Mesendoderm (in vitro differentiated cells): ENCODE data around the gene OR6B1.

ENCODE experiments used
- DNase-seq: peaks from one replicate; pipeline ENCODE4 v3.0.0; 2013
- H2AK5ac ChIP-seq: 2 replicates; pipeline ENCODE4 v1.6.1; 2013; ENCODE audit warnings: low read length, inconsistent platforms
- H2BK120ac ChIP-seq: 2 replicates; pipeline ENCODE4 v1.6.1; 2013; ENCODE audit warnings: low read depth, mild to moderate bottlenecking, low read length, moderate library complexity, mixed read lengths
- H2BK15ac ChIP-seq: replicated peaks from 2 replicates; pipeline ENCODE4 v1.6.1; 2013; ENCODE audit warnings: low read depth, mild to moderate bottlenecking, moderate library complexity
- H2BK5ac ChIP-seq: 2 replicates; pipeline ENCODE4 v1.6.1; 2013; ENCODE audit warnings: low read length, inconsistent platforms
- H3K18ac ChIP-seq: 2 replicates; pipeline ENCODE4 v1.6.1; 2013; ENCODE audit warnings: mild to moderate bottlenecking, low read length, mixed read lengths
- H3K23ac ChIP-seq: one replicate; pipeline ENCODE4 v1.6.1; 2013; ENCODE audit warnings: low read length
- H3K27ac ChIP-seq: 2 replicates; pipeline ENCODE4 v1.5.1; 2013; ENCODE audit warnings: low read depth, mild to moderate bottlenecking, inconsistent platforms, low read length, moderate library complexity
- H3K27me3 ChIP-seq: 2 replicates; pipeline ENCODE4 v1.6.1; 2013; ENCODE audit warnings: low read length, control low read depth, mild to moderate bottlenecking, inconsistent platforms; ENCODE audit not compliant: insufficient read depth, poor library complexity
- H3K36me3 ChIP-seq: 2 replicates; pipeline ENCODE4 v1.6.1; 2013; ENCODE audit warnings: low read length, inconsistent platforms; ENCODE audit not compliant: control insufficient read depth, insufficient read depth
- H3K4ac ChIP-seq: one replicate; pipeline ENCODE4 v1.6.1; 2013; ENCODE audit warnings: low read depth, mild to moderate bottlenecking, low read length, moderate library complexity
- H3K4me1 ChIP-seq: 2 replicates; pipeline ENCODE4 v1.6.1; 2013; ENCODE audit warnings: low read depth, low read length, inconsistent platforms; ENCODE audit not compliant: control insufficient read depth
- H3K4me2 ChIP-seq: 2 replicates; pipeline ENCODE4 v1.6.1; 2013; ENCODE audit warnings: low read length
- H3K4me3 ChIP-seq: 2 replicates; pipeline ENCODE4 v1.5.1; 2013; ENCODE audit warnings: mild to moderate bottlenecking, low read length
- H3K56ac ChIP-seq: one replicate; pipeline ENCODE4 v1.6.1; 2013; ENCODE audit warnings: low read length
- H3K79me1 ChIP-seq: 2 replicates; pipeline ENCODE4 v1.6.1; 2013; ENCODE audit warnings: low read length, inconsistent platforms
- H3K79me2 ChIP-seq: 2 replicates; pipeline ENCODE4 v1.6.1; 2013; ENCODE audit warnings: mild to moderate bottlenecking, low read length; ENCODE audit not compliant: control insufficient read depth, insufficient read depth
- H3K9ac ChIP-seq: 2 replicates; pipeline ENCODE4 v1.6.1; 2013; ENCODE audit warnings: low read length, inconsistent platforms
- H4K5ac ChIP-seq: one replicate; pipeline ENCODE4 v1.6.1; 2013; ENCODE audit warnings: low read length
- H4K8ac ChIP-seq: one replicate; pipeline ENCODE4 v1.6.1; 2013; ENCODE audit warnings: low read depth, mild to moderate bottlenecking, control low read depth, low read length, moderate library complexity
- WGBS: extraction: QIAGEN DNeasy Blood & Tissue Kit; methylation state at CpG from one replicate; pipeline ENCODE4 v1.1.7; 2013; ENCODE audit warnings: low lambda C conversion rate, missing lambda C conversion rate; ENCODE audit not compliant: insufficient coverage; ENCODE audit errors: extremely low coverage; 5-methylcytosine and 5-hydroxymethylcytosine counted together

Gene OR6B1

GRCh38 chr7:143960813-143961610 lies 39.1 kb upstream of the OR6B1 start:
- WGBS, result no CpG with 5 or more reads among the region's 5 CpGs
- H3K4me2 ChIP-seq, result no peak overlapping the region

GRCh38 chr7:143965280-143965679 lies 34.8 kb upstream of the OR6B1 start:
- no peak overlapping the region for H2BK120ac ChIP-seq
- no peak overlapping the region for H4K5ac ChIP-seq
- no peaks in the 10 kb centered on the region for H3K79me1 ChIP-seq
- H3K23ac ChIP-seq, result no peak overlapping the region
- H3K4ac ChIP-seq, result no peak overlapping the region
- no peaks in the 10 kb centered on the region for H3K79me2 ChIP-seq
- H3K4me3 ChIP-seq, result no peak overlapping the region
- no peak overlapping the region for H2BK15ac ChIP-seq
- H3K36me3 ChIP-seq, result no peaks in the 10 kb centered on the region
- H3K18ac ChIP-seq, result no peak overlapping the region
- DNase-seq, result no peak
- H3K56ac ChIP-seq, result no peak overlapping the region
- no peaks in the 10 kb centered on the region for H3K4me1 ChIP-seq
- H2AK5ac ChIP-seq, result no peak overlapping the region
- no peak overlapping the region for H3K27ac ChIP-seq
- H3K4me2 ChIP-seq, result no peak overlapping the region
- H3K9ac ChIP-seq, result no peak overlapping the region
- no CpG with 5 or more reads among the region's 2 CpGs for WGBS
- no peaks in the 10 kb centered on the region for H3K27me3 ChIP-seq
- H2BK5ac ChIP-seq, result no peak overlapping the region
- H4K8ac ChIP-seq, result no peak overlapping the region

More at GRCh38 chr7:143960813-143961610, 39.1 kb upstream of the OR6B1 start:
- Histone ChIP-seq H3K56ac (no peak overlapping the region), H2AK5ac (no peak overlapping the region), H3K27ac (no peak overlapping the region), H2BK5ac (no peak overlapping the region), H4K8ac (no peak overlapping the region), H3K4ac (no peak overlapping the region), H3K79me1 (no peaks in the 10 kb centered on the region), H3K36me3 (no peaks in the 10 kb centered on the region), H3K23ac (no peak overlapping the region), H3K79me2 (no peaks in the 10 kb centered on the region), H3K9ac (no peak overlapping the region), H3K27me3 (no peaks in the 10 kb centered on the region), H4K5ac (no peak overlapping the region), H3K4me1 (no peaks in the 10 kb centered on the region), H2BK120ac (no peak overlapping the region), H2BK15ac (no peak overlapping the region), H3K4me3 (no peak overlapping the region), H3K18ac (no peak overlapping the region)
- DNase-seq, result no peak

GRCh38 chr7:143967398-143967797 lies 32.7 kb upstream of the OR6B1 start:
- no peak overlapping the region for H3K23ac ChIP-seq
- no peak overlapping the region for H2BK120ac ChIP-seq
- no peak overlapping the region for H3K18ac ChIP-seq
- H3K4me1 ChIP-seq, result no peaks in the 10 kb centered on the region
- no peak overlapping the region for H4K8ac ChIP-seq
- no CpG with 5 or more reads among the region's 4 CpGs for WGBS
- no peak overlapping the region for H2AK5ac ChIP-seq
- H3K4ac ChIP-seq, result no peak overlapping the region
- no peaks in the 10 kb centered on the region for H3K27me3 ChIP-seq
- H3K27ac ChIP-seq, result no peak overlapping the region
- no peak overlapping the region for H2BK15ac ChIP-seq
- no peaks in the 10 kb centered on the region for H3K79me2 ChIP-seq
- H2BK5ac ChIP-seq, result no peak overlapping the region
- H3K56ac ChIP-seq, result no peak overlapping the region
- no peak overlapping the region for H3K4me3 ChIP-seq
- H3K9ac ChIP-seq, result no peak overlapping the region
- no peak for DNase-seq
- no peak overlapping the region for H4K5ac ChIP-seq
- no peaks in the 10 kb centered on the region for H3K36me3 ChIP-seq
- H3K4me2 ChIP-seq, result no peak overlapping the region
- H3K79me1 ChIP-seq, result no peaks in the 10 kb centered on the region

DNA sequence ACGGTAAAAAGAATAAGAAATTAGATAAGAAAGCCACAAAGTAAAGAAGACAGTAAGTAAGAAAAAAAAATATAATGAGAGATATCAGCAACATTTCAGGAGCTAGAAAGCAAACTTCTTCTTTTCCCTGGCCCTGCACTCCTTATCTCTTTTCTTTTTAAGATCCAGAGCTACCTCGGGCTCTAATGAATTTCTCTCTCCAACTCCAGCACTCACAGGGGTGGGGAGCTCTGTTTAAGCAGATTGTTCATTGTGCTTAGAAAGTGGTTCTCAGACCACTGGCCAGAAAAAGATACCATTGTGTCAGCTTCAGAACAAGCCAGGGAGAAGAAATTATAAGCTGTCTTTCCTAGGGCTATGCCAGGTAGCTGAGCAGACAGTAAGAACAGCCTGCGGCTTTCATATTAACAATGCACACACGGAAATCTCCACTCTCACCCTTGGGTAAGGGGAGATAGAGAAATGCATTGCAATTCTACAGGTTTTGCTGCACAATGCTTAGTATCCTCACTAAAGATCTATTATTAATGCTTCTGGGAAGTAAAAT lies 26.2 kb upstream of the OR6B1 start:
- H3K79me2 ChIP-seq, result no peaks in the 10 kb centered on the region
- H2AK5ac ChIP-seq, result no peak overlapping the region
- H3K4me1 ChIP-seq, result no peaks in the 10 kb centered on the region
- no peak for DNase-seq
- H3K27ac ChIP-seq, result no peak overlapping the region
- no CpG with 5 or more reads among the region's 4 CpGs for WGBS
- no peaks in the 10 kb centered on the region for H3K79me1 ChIP-seq
- H4K5ac ChIP-seq, result no peak overlapping the region
- no peak overlapping the region for H2BK5ac ChIP-seq
- H3K9ac ChIP-seq, result no peak overlapping the region
- no peak overlapping the region for H3K4me3 ChIP-seq
- no peak overlapping the region for H3K4ac ChIP-seq
- no peaks in the 10 kb centered on the region for H3K27me3 ChIP-seq
- H3K56ac ChIP-seq, result no peak overlapping the region
- no peak overlapping the region for H2BK120ac ChIP-seq
- no peak overlapping the region for H3K23ac ChIP-seq
- no peak overlapping the region for H4K8ac ChIP-seq
- no peak overlapping the region for H3K18ac ChIP-seq
- no peak overlapping the region for H3K4me2 ChIP-seq
- H3K36me3 ChIP-seq, result no peaks in the 10 kb centered on the region
- no peak overlapping the region for H2BK15ac ChIP-seq

GRCh38 chr7:143974459-143974858 lies 25.7 kb upstream of the OR6B1 start:
- no peak overlapping the region for H2BK120ac ChIP-seq
- H3K4me3 ChIP-seq, result no peak overlapping the region
- no peaks in the 10 kb centered on the region for H3K79me2 ChIP-seq
- H3K56ac ChIP-seq, result no peak overlapping the region
- no peaks in the 10 kb centered on the region for H3K79me1 ChIP-seq
- DNase-seq, result no peak
- H3K4me2 ChIP-seq, result no peak overlapping the region
- no peak overlapping the region for H4K5ac ChIP-seq
- H3K4me1 ChIP-seq, result no peaks in the 10 kb centered on the region
- H3K23ac ChIP-seq, result no peak overlapping the region
- H2BK5ac ChIP-seq, result no peak overlapping the region
- H3K4ac ChIP-seq, result no peak overlapping the region
- no CpG with 5 or more reads among the region's 4 CpGs for WGBS
- no peak overlapping the region for H3K27ac ChIP-seq
- H3K18ac ChIP-seq, result no peak overlapping the region
- no peak overlapping the region for H2BK15ac ChIP-seq
- H4K8ac ChIP-seq, result no peak overlapping the region
- H3K27me3 ChIP-seq, result no peaks in the 10 kb centered on the region
- no peak overlapping the region for H3K9ac ChIP-seq
- H2AK5ac ChIP-seq, result no peak overlapping the region
- no peaks in the 10 kb centered on the region for H3K36me3 ChIP-seq
